Prostate gland (tissue), 2 donors: ENCODE results near the gene MGAT1. TPM values are rescaled to one million over a fixed set of nuclear protein-coding genes. Genes with fewer than 3 reads are reported as not detected.
A peak's percentile ranks its signal among the peaks of the same experiment; 100 is the strongest.

Experiments used
- DNase-seq: peaks from one replicate; pipeline ENCODE4 v3.0.0-alpha.2; 2019; ENCODE audit warnings: low spot score
- H3K27ac ChIP-seq, 2 donors: fragments of 200-600 bp; sonication (generic); 2 replicates each; pipeline ENCODE4 v1.5.1; 2017 to 2019
- H3K27me3 ChIP-seq: fragments of 200-600 bp; sonication (generic); replicated peaks from 2 replicates; pipeline ENCODE4 v1.5.1; 2019; ENCODE audit not compliant: insufficient read depth
- H3K36me3 ChIP-seq, 2 donors: fragments of 200-600 bp; sonication (generic); 1 replicate in 1 of 2; 2 replicates in 1 of 2; pipeline versions ENCODE4 v1.5.1 to v1.8.1; 2017 to 2019
- H3K4me1 ChIP-seq: fragments of 200-600 bp; sonication (generic); replicated peaks from 2 replicates; pipeline ENCODE4 v1.5.1; 2019
- H3K4me3 ChIP-seq, 2 donors: fragments of 200-600 bp; sonication (generic); 2 replicates each; pipeline ENCODE4 v1.5.1; 2017 to 2019
- H3K9me3 ChIP-seq: fragments of 200-600 bp; sonication (generic); 2 replicates; pipeline ENCODE4 v1.5.1; 2017
- POLR2A ChIP-seq: fragments of 450-650 bp; IDR thresholded peaks from one replicate; pipeline ENCODE4 v1.6.1; 2016; ENCODE audit warnings: antibody characterized with exemption, mild to moderate bottlenecking
- POLR2AphosphoS5 ChIP-seq: sonication (generic); formaldehyde crosslinking; IDR thresholded peaks from one replicate; pipeline ENCODE4 v1.6.1; 2017; ENCODE audit warnings: antibody characterized with exemption
- WGBS: methylation state at CpG from one replicate; pipeline ENCODE4 v1.1.5; 2018; 5-methylcytosine and 5-hydroxymethylcytosine counted together
- intact Hi-C: fragments of 100-400 bp; cut with DNase I; formaldehyde crosslinking; loops from one replicate; pipeline ENCODE4 v1.14.2; 2022
- total RNA-seq, 2 donors: library from RNA; depleted of rRNA; stranded (reverse); fragments of >200 nt; gene quantifications; one replicate each; pipeline ENCODE4 v1.1.0, GENCODE V29; 2016
- TF ChIP-seq, protein P1 (sequence below), 4 experiments: fragments of 200-600 bp in 2 of 4; fragments of 450-650 bp in 2 of 4; sonication (generic) in 2 of 4; IDR thresholded peaks; 1 replicate in 3 of 4; 2 replicates in 1 of 4; pipeline ENCODE4 v1.5.1; 2016 to 2019; ENCODE audit warnings: antibody characterized with exemption in 4 of 4, mild to moderate bottlenecking in 2 of 4, moderate library complexity in 2 of 4

The MGAT1 gene
- total RNA-seq, 2 donors from 2014 or later, result 142 to 159 TPM

DNA sequence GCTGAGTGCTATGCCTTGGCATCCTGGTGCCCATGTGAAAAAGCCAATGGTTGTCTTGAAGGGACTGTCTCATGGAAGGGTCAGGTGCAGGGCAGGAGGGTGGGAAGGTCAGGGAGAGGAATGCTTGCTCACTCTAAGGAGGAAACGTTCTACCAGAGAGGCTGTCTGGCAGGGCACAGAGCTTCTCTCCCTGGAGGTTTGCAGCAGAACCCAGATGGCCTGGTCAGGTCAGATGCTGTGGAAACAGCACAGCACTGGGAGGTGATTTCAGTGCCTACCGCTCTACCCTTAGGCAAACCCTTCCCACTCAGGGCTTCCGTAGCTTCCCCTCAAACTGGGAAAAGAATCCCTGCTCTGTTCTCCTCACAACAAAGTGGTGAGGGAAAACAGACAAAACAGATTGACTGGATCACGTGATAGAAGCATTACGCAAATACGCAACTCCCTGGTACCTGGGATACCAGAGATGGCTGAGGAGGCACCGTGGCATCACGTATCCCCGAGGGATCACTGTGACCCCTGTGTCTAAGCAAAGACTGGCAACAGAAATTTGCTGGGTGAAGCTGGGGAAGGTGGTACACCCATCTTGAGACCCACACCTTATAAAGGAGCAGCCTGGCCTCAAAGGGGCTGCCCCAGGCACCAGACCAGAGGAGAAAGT, 3.9 kb upstream of the MGAT1 start:
- Histone ChIP-seq H3K27ac (peak overlapping the region; percentile 99), H3K27me3 (no peaks in the 10 kb centered on the region), H3K4me1 (peaks cover 41% of the 10 kb centered on the region), H3K36me3 (no peaks in the 10 kb centered on the region), H3K9me3 (no peaks in the 10 kb centered on the region), H3K4me3 (no peak overlapping the region)
- TF ChIP-seq POLR2A (no peak), POLR2AphosphoS5 (no peak)
- TF ChIP-seq, protein P1, sequence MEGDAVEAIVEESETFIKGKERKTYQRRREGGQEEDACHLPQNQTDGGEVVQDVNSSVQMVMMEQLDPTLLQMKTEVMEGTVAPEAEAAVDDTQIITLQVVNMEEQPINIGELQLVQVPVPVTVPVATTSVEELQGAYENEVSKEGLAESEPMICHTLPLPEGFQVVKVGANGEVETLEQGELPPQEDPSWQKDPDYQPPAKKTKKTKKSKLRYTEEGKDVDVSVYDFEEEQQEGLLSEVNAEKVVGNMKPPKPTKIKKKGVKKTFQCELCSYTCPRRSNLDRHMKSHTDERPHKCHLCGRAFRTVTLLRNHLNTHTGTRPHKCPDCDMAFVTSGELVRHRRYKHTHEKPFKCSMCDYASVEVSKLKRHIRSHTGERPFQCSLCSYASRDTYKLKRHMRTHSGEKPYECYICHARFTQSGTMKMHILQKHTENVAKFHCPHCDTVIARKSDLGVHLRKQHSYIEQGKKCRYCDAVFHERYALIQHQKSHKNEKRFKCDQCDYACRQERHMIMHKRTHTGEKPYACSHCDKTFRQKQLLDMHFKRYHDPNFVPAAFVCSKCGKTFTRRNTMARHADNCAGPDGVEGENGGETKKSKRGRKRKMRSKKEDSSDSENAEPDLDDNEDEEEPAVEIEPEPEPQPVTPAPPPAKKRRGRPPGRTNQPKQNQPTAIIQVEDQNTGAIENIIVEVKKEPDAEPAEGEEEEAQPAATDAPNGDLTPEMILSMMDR (IDR thresholded peaks at IDR 0.05), result no peak
- intact Hi-C loops, result loop anchor here (10.0 kb wide), 1 partner anchor 438 kb away; the partner anchor contains the start of gene RACK1
- no peak for DNase-seq
- 72% methylated on average over 9 of the region's 9 CpGs for WGBS

DNA sequence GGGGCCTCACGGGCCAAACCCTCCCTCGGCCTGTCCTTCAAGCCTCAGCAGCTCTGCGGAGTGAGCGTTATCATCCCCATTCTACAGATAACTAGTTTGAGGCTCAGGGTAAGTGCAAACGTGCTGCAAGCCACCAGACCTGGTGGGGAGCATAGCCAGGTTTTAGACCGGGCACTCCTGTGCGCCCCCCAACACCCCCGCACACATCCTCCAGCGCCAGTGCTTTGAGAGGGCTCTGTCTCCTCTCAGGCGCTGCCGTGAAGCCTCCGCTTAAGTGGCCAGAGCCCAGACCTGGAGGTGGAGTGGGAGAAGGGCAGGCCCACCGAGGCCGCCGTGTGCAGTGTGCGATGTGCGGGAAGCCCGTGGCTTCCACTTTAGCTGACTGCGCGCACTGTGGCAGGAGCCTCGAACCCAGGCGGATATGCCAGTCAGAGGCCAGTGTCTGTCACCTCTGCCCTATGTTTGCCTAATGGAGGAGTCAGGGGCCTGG, 1.6 kb upstream of the MGAT1 start:
- intact Hi-C loops, result loop anchor here (5.0 to 10.0 kb wide), 2 partner anchors 58 to 441 kb away; partner anchors contain the start of genes RACK1 and ZFP62
- 82% methylated on average over 22 of the region's 22 CpGs for WGBS
- Histone ChIP-seq H3K9me3 (no peaks in the 10 kb centered on the region), H3K4me3 (peak overlapping the region in 1 of 2 donors; percentile 94), H3K4me1 (peaks cover 46% of the 10 kb centered on the region), H3K36me3 (no peaks in the 10 kb centered on the region), H3K27ac (peak overlapping the region; percentile 98 to 99), H3K27me3 (no peaks in the 10 kb centered on the region)
- TF ChIP-seq POLR2A, result no peak
- TF ChIP-seq, protein P1 (IDR thresholded peaks at IDR 0.05), result no peak
- no peak for TF ChIP-seq POLR2AphosphoS5
- DNase-seq, result no peak

DNA sequence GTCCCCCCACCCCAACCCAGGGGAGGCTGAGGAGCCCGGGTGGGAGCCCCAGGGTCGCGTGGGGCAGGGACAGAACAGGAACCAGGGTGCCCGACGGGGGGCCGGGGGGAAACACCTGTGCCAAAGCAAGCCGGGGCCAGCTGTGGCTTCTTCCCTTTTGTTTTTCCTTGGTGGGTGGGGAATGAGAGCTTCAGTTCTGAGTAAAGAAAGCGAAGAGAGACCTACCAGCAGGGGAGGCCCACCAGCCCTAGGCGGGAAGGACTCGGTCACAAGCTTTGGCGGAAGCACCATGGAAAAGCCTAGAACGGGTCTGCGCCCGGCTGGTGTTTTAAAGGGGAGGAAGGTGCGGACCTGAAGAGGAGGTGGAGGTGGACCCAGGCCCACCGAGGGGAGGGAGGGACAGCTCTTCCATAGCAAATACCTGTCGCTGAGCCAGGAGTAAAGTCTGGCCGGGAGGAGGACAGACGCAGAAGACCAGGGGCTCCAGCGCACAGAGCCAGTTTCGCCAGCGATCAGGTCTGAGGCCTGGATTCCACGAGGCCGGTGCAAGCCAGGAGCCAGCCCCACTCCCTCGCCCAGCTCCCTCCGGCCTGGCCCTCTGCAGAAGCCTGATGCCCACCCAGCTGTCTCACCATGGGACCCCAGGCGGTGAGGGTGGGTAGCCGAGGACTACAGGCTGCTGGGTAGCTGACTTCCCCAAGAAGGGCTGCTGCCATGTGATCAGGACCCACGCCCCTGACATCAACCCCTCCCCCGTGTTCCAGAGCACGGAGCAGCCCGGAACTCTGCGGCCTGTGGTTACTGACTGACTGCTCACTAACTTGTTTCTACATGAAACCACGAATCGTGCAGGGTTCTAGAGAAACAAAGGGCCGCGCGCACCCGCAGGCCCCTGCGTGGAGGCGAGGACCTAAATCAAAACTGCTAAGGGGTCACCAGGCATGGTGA, 849 bp upstream of the MGAT1 start:
- peak overlapping the region; percentile 98 to 99 for H3K27ac ChIP-seq
- H3K27me3 ChIP-seq, result no peaks in the 10 kb centered on the region
- H3K9me3 ChIP-seq, result no peaks in the 10 kb centered on the region
- no peaks in the 10 kb centered on the region for H3K36me3 ChIP-seq
- DNase-seq, result peak; percentile 59
- H3K4me1 ChIP-seq, result peaks cover 39% of the 10 kb centered on the region
- 26% methylated on average over 41 of the region's 41 CpGs for WGBS
- peak overlapping the region; percentile 91 to 94 for H3K4me3 ChIP-seq
- intact Hi-C loops, result loop anchor here (5.0 to 10.0 kb wide), 2 partner anchors 59 to 441 kb away; partner anchors contain the start of genes RACK1 and ZFP62
- TF ChIP-seq, protein P1 (IDR thresholded peaks at IDR 0.05), result peak in 1 of 4 experiments; percentile 25
- peak; percentile 20 for TF ChIP-seq POLR2A
- no peak for TF ChIP-seq POLR2AphosphoS5

DNA sequence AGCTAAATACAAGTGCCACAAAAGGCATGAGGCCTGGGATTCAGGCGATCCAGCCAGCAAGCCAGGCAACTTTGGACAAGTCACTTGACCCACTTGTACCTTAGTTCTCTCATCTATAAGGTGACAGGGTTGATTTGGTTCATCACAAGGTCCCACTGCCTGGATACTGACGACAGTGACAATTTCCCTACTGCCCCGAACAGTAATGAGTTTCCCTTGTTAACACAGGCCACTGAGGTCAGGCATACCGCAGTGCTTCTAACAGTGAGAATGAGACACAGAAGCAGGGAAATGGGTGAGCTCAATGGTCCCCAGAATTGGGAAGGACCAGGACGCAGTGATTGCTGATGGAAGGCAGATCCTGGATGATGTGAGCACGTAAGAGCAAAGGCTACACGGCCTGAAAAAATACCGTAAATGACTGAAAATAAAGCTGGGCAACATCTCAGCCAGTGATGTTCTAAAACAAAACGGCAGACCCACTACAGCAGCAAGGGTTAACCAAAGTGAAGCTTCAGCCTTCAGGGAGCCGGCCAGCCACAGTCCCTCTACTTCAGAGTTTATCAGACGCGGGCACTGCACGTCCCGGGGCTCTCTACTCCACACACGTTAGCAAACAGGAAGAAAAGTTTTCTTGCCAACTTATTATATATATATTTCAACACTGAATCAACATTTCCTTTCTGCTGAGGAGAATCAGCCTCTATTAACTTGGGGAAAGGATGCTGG, 846 bp downstream of the MGAT1 start:
- Histone ChIP-seq H3K27me3 (no peaks in the 10 kb centered on the region), H3K9me3 (no peaks in the 10 kb centered on the region), H3K27ac (peak overlapping the region; percentile 98 to 99), H3K4me3 (peak overlapping the region; percentile 91 to 94), H3K36me3 (no peaks in the 10 kb centered on the region), H3K4me1 (peaks cover 26% of the 10 kb centered on the region)
- TF ChIP-seq POLR2AphosphoS5 (no peak), POLR2A (no peak)
- TF ChIP-seq, protein P1 (IDR thresholded peaks at IDR 0.05), result no peak
- peak; percentile 39 for DNase-seq
- intact Hi-C loops, result loop anchor here (5.0 to 10.0 kb wide), 2 partner anchors 61 to 443 kb away; partner anchors contain the start of genes RACK1 and ZFP62
- 18% methylated on average over 15 of the region's 15 CpGs for WGBS
